Measurements from ENCODE around the gene MSN.

GRCh38 chrX:65643531-65644052, 23.9 kb upstream of the MSN start:
- no peak for TF ChIP-seq ATF3 (IDR thresholded peaks at IDR 0.05)
- TF ChIP-seq CTCF (IDR thresholded peaks at IDR 0.05 in 2 of 3, conservative IDR thresholded peaks at IDR 0.05 in 1 of 3; ENCODE audit: borderline replicate concordance in 1 of 3, insufficient read depth in 1 of 3, low read depth in 2 of 3, low read length in 2 of 3) = no peak
- no peak for TF ChIP-seq POLR2A (IDR thresholded peaks at IDR 0.05; ENCODE audit: borderline replicate concordance, extremely low read depth, insufficient read depth, insufficient read length)
- no peak for TF ChIP-seq MAX (IDR thresholded peaks at IDR 0.05)
- no peak for TF ChIP-seq EZH2phosphoT487 (IDR thresholded peaks at IDR 0.05; ENCODE audit: borderline replicate concordance)
- TF ChIP-seq CEBPB (IDR thresholded peaks at IDR 0.05; ENCODE audit: low read depth) = no peak
- TF ChIP-seq EZH2 (IDR thresholded peaks at IDR 0.05) = no peak
- TF ChIP-seq CBX3 (IDR thresholded peaks at IDR 0.05; ENCODE audit: low read depth) = no peak
- no peak for TF ChIP-seq JUND (IDR thresholded peaks at IDR 0.05)
- TF ChIP-seq ZBTB33 (IDR thresholded peaks at IDR 0.05; ENCODE audit: extremely low read depth, insufficient replicate concordance, low read length) = no peak
